A673 (cell line): ENCODE measurements around the gene GAMT.

Experiments
- EZH2 ChIP-seq: fragments of 200-600 bp; sonication (generic); IDR thresholded peaks from 2 replicates; pipeline ENCODE4 v1.6.1; 2017; ENCODE audit warnings: borderline replicate concordance, low read depth, mild to moderate bottlenecking, mixed read lengths, antibody characterized with exemption, low read length; ENCODE audit not compliant: poor library complexity, severe bottlenecking
- TF ChIP-seq, protein P1 (sequence below): fragments of 300-800, 200-600 bp; sonication (generic); conservative IDR thresholded peaks from 2 replicates; pipeline ENCODE4 v1.5.1; 2017; ENCODE audit warnings: low read depth, mild to moderate bottlenecking, antibody characterized with exemption, low read length, moderate library complexity, mixed read lengths

DNA sequence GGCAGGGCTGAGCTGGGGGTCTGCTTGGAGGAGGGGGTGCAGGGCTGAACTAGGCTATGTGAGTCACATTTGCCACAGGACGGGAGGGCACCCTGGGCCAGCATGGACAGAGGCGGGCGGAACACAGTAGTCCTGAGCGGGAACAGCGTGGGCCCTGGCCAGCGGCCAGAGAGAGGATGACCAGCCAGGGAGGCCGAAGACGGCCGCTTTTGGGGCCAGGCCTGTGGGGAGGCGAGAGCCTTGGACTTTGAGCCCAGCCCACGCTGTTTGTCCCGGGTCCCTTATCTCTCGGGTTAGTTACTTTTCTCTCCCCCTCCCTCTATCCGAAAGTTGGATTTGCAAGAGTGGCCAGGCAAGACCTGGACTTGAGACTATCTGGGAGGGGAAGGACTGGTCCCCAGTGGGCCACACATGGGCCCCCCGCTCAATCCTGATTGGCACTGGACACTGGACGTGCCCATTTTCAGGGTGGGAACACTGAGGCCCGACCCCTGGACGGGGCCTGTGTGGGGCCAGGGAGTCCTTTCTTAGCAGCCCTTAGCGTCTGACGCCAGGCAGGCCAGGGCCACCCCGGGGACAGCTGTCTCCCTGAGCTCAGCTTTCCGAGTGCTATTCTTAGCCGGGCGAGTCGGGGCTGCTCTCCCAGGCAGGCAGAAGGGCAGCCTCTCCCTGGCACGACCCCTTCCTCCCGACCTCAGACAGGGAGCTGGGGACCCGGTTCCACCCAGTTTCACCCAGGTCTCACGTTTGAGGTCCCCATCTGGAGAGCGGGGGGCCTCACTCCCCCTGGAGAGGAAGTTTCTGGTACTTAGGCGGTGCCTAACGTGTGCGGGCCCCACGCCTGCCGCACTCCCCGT lies 833 bp downstream of the GAMT start:
- TF ChIP-seq, protein P1, sequence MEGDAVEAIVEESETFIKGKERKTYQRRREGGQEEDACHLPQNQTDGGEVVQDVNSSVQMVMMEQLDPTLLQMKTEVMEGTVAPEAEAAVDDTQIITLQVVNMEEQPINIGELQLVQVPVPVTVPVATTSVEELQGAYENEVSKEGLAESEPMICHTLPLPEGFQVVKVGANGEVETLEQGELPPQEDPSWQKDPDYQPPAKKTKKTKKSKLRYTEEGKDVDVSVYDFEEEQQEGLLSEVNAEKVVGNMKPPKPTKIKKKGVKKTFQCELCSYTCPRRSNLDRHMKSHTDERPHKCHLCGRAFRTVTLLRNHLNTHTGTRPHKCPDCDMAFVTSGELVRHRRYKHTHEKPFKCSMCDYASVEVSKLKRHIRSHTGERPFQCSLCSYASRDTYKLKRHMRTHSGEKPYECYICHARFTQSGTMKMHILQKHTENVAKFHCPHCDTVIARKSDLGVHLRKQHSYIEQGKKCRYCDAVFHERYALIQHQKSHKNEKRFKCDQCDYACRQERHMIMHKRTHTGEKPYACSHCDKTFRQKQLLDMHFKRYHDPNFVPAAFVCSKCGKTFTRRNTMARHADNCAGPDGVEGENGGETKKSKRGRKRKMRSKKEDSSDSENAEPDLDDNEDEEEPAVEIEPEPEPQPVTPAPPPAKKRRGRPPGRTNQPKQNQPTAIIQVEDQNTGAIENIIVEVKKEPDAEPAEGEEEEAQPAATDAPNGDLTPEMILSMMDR = no peak
- no peak for TF ChIP-seq EZH2
